Neural cell (in vitro differentiated cells): ENCODE measurements around the gene KLHL2. TPM values are rescaled to one million over a fixed set of nuclear protein-coding genes. Genes with fewer than 3 reads are reported as not detected.

Experiments
- H2AFZ ChIP-seq: fragments of 200-600, 300-800 bp; sonication (generic), shearing (Covaris generic); 2 replicates; pipeline ENCODE4 v1.6.0; 2014; ENCODE audit warnings: low read depth, mild to moderate bottlenecking, antibody characterized with exemption, low read length, moderate library complexity
- H3F3A ChIP-seq: fragments of 200-600 bp; shearing (Covaris generic); 2 replicates; pipeline ENCODE4 v1.6.1; 2016; ENCODE audit warnings: mild to moderate bottlenecking, moderate library complexity, mixed read lengths, antibody characterized with exemption, low read length; ENCODE audit not compliant: insufficient read depth, poor library complexity, severe bottlenecking
- H3K27ac ChIP-seq: fragments of 200-600, 300-800 bp; sonication (generic), shearing (Covaris generic); 2 replicates; pipeline ENCODE4 v1.5.1; 2014; ENCODE audit warnings: mild to moderate bottlenecking, low read length, moderate library complexity
- H3K27me3 ChIP-seq: fragments of 300-800, 200-600 bp; sonication (generic), shearing (Covaris generic); 2 replicates; pipeline ENCODE4 v1.6.0; 2014; ENCODE audit warnings: mild to moderate bottlenecking, low read depth, low read length, moderate library complexity; ENCODE audit not compliant: insufficient read depth
- H3K36me3 ChIP-seq: fragments of 300-800, 200-600 bp; sonication (generic), shearing (Covaris generic); 2 replicates; pipeline ENCODE4 v1.5.1; 2014; ENCODE audit warnings: mild to moderate bottlenecking, antibody characterized with exemption, low read length, moderate library complexity; ENCODE audit not compliant: insufficient read depth
- H3K4me2 ChIP-seq: fragments of 300-800, 200-600 bp; sonication (generic), shearing (Covaris generic); 2 replicates; pipeline ENCODE4 v1.6.0; 2014; ENCODE audit warnings: mild to moderate bottlenecking, low read length
- H3K4me3 ChIP-seq: fragments of 300-800, 200-600 bp; sonication (generic), shearing (Covaris generic); 2 replicates; pipeline ENCODE4 v1.5.1; 2014; ENCODE audit warnings: mild to moderate bottlenecking, low read length, moderate library complexity
- H3K79me2 ChIP-seq: fragments of 200-600 bp; shearing (Covaris generic); replicated peaks from 2 replicates; pipeline ENCODE4 v1.6.0; 2014; ENCODE audit warnings: mild to moderate bottlenecking, low read length, moderate library complexity; ENCODE audit not compliant: insufficient read depth
- H3K9ac ChIP-seq: fragments of 300-800, 200-600 bp; sonication (generic), shearing (Covaris generic); 2 replicates; pipeline ENCODE4 v1.6.1; 2016; ENCODE audit warnings: mild to moderate bottlenecking, low read length, mixed read lengths
- H3K9me2 ChIP-seq: fragments of 200-600 bp; shearing (Covaris generic); 2 replicates; pipeline ENCODE4 v1.6.1; 2016; ENCODE audit warnings: mild to moderate bottlenecking, low read length, mixed read lengths; ENCODE audit not compliant: insufficient read depth
- H3K9me3 ChIP-seq: fragments of 200-600, 300-800 bp; sonication (generic), shearing (Covaris generic); 2 replicates; pipeline ENCODE4 v1.6.1; 2016; ENCODE audit warnings: mild to moderate bottlenecking, mixed run types, low read length, moderate library complexity, mixed read lengths
- H4K20me1 ChIP-seq: fragments of 200-600 bp; shearing (Covaris generic); 2 replicates; pipeline ENCODE4 v1.6.1; 2016; ENCODE audit warnings: mild to moderate bottlenecking, mixed run types; ENCODE audit not compliant: insufficient read depth
- EP300 ChIP-seq: fragments of 450-650 bp; conservative IDR thresholded peaks from 2 replicates; pipeline ENCODE4 v1.6.1; 2014; ENCODE audit warnings: antibody characterized with exemption, mild to moderate bottlenecking, moderate library complexity; ENCODE audit not compliant: poor library complexity, severe bottlenecking
- EZH2 ChIP-seq: fragments of 200-600, 300-800 bp; shearing (Covaris generic), sonication (generic); IDR thresholded peaks from 2 replicates; pipeline ENCODE4 v1.6.1; 2014; ENCODE audit warnings: antibody characterized with exemption, low read length, borderline replicate concordance, mild to moderate bottlenecking; ENCODE audit not compliant: insufficient read depth, poor library complexity, severe bottlenecking
- MXI1 ChIP-seq: fragments of 450-650 bp; conservative IDR thresholded peaks from 2 replicates; pipeline ENCODE4 v1.6.1; 2014; ENCODE audit warnings: antibody characterized with exemption, mild to moderate bottlenecking; ENCODE audit not compliant: poor library complexity, severe bottlenecking
- POLR2AphosphoS5 ChIP-seq: IDR thresholded peaks from 2 replicates; pipeline ENCODE4 v1.6.1; 2012
- RAD21 ChIP-seq: fragments of 450-650 bp; conservative IDR thresholded peaks from 2 replicates; pipeline ENCODE4 v1.6.1; 2014; ENCODE audit warnings: antibody characterized with exemption, mild to moderate bottlenecking, moderate library complexity
- SMC3 ChIP-seq: fragments of 450-650 bp; conservative IDR thresholded peaks from 2 replicates; pipeline ENCODE4 v1.6.1; 2014; ENCODE audit warnings: antibody characterized with exemption, mild to moderate bottlenecking, moderate library complexity; ENCODE audit not compliant: poor library complexity
- TAF1 ChIP-seq: IDR thresholded peaks from 2 replicates; pipeline ENCODE4 v1.6.1; 2012; ENCODE audit warnings: low read depth
- polyA plus RNA-seq: library from polyadenylated mRNA; depleted of rRNA; stranded (reverse); fragments of >200 nt; gene quantifications from 2 replicates; pipeline ENCODE4 v1.2.3, GENCODE V29; 2014
- TF ChIP-seq, protein P1 (sequence below): fragments of 450-650 bp; IDR thresholded peaks from 2 replicates; pipeline ENCODE4 v1.5.1; 2014; ENCODE audit warnings: antibody characterized with exemption, mild to moderate bottlenecking, moderate library complexity; ENCODE audit not compliant: poor library complexity, severe bottlenecking
- TF ChIP-seq, protein P2 (sequence below): IDR thresholded peaks from 2 replicates; pipeline ENCODE4 v1.6.1; 2012; ENCODE audit warnings: borderline replicate concordance

Gene KLHL2
- polyA plus RNA-seq, 1 donor from 2014 or later = 42.8 TPM

DNA sequence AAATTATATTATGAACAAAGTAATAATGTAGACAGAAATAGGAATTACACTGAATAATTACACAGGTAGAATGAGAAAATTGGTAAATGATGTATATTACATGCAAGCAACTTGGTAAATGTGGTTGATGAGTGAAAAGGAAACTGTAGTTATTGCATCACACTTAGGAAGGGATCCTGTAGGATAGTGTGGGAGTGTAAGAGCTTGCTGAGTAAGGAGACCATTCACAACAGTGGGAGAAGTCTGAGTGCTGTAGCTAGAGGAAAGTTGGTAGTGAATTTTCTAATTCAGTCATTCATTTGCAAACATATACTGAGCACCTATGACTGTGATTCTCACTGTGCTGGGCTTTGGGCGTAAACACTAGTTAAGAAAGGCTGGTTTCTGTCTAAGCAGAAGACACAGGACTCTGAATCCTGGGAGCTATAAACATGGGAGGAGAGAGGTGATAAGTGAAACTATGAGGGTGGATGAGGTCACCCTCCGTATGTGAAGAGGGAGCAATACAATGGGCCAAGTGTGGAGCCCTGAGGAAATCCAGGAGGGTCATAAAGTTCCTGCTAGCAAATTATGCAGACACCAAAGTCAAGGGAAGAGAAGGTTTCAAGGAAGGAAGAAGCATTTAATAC lies 157.2 kb downstream of the KLHL2 start:
- TF ChIP-seq, protein P1, sequence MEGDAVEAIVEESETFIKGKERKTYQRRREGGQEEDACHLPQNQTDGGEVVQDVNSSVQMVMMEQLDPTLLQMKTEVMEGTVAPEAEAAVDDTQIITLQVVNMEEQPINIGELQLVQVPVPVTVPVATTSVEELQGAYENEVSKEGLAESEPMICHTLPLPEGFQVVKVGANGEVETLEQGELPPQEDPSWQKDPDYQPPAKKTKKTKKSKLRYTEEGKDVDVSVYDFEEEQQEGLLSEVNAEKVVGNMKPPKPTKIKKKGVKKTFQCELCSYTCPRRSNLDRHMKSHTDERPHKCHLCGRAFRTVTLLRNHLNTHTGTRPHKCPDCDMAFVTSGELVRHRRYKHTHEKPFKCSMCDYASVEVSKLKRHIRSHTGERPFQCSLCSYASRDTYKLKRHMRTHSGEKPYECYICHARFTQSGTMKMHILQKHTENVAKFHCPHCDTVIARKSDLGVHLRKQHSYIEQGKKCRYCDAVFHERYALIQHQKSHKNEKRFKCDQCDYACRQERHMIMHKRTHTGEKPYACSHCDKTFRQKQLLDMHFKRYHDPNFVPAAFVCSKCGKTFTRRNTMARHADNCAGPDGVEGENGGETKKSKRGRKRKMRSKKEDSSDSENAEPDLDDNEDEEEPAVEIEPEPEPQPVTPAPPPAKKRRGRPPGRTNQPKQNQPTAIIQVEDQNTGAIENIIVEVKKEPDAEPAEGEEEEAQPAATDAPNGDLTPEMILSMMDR = no peak
- no peaks in the 10 kb centered on the region for H3K79me2 ChIP-seq
- H4K20me1 ChIP-seq = no peaks in the 10 kb centered on the region
- no peaks in the 10 kb centered on the region for H3K27me3 ChIP-seq
- H3K27ac ChIP-seq = no peak overlapping the region
- no peaks in the 10 kb centered on the region for H3K9me3 ChIP-seq
- H3K4me2 ChIP-seq = no peak overlapping the region
- no peak overlapping the region for H2AFZ ChIP-seq
- H3K36me3 ChIP-seq = no peaks in the 10 kb centered on the region
- H3K9ac ChIP-seq = no peak overlapping the region
- H3K9me2 ChIP-seq = no peaks in the 10 kb centered on the region
- H3F3A ChIP-seq = no peaks in the 10 kb centered on the region
- H3K4me3 ChIP-seq = no peak overlapping the region

DNA sequence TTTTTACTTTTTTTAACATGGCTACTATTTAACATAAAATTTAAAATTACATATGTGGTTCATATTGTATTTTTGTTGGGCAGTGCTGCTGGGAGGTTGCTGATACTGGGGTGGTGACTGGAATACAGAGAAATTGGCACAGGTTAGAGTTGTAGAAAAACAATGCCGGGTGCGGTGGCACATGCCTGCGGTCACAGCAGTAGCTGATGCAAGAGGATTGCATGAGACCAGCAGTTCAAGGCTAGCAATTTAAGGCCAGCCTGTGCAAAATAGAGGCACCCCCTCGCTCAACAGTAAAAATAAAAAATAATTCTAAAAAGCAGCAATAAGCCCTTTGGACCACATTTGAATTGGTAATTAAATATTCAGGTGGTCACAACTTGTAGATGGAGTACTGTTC lies 159.7 kb downstream of the KLHL2 start:
- Histone ChIP-seq H3K79me2 (no peaks in the 10 kb centered on the region), H3K4me3 (no peak overlapping the region), H3F3A (no peaks in the 10 kb centered on the region), H3K4me2 (no peak overlapping the region), H3K36me3 (no peaks in the 10 kb centered on the region), H3K27ac (no peak overlapping the region), H3K9me2 (no peaks in the 10 kb centered on the region), H4K20me1 (no peaks in the 10 kb centered on the region), H3K9me3 (no peaks in the 10 kb centered on the region), H3K9ac (no peak overlapping the region), H2AFZ (no peak overlapping the region), H3K27me3 (no peaks in the 10 kb centered on the region)
- TF ChIP-seq POLR2AphosphoS5 (no peak), MXI1 (no peak), RAD21 (no peak), TAF1 (no peak), SMC3 (no peak), EP300 (no peak), EZH2 (no peak)
- TF ChIP-seq, protein P1 = no peak
- TF ChIP-seq, protein P2, sequence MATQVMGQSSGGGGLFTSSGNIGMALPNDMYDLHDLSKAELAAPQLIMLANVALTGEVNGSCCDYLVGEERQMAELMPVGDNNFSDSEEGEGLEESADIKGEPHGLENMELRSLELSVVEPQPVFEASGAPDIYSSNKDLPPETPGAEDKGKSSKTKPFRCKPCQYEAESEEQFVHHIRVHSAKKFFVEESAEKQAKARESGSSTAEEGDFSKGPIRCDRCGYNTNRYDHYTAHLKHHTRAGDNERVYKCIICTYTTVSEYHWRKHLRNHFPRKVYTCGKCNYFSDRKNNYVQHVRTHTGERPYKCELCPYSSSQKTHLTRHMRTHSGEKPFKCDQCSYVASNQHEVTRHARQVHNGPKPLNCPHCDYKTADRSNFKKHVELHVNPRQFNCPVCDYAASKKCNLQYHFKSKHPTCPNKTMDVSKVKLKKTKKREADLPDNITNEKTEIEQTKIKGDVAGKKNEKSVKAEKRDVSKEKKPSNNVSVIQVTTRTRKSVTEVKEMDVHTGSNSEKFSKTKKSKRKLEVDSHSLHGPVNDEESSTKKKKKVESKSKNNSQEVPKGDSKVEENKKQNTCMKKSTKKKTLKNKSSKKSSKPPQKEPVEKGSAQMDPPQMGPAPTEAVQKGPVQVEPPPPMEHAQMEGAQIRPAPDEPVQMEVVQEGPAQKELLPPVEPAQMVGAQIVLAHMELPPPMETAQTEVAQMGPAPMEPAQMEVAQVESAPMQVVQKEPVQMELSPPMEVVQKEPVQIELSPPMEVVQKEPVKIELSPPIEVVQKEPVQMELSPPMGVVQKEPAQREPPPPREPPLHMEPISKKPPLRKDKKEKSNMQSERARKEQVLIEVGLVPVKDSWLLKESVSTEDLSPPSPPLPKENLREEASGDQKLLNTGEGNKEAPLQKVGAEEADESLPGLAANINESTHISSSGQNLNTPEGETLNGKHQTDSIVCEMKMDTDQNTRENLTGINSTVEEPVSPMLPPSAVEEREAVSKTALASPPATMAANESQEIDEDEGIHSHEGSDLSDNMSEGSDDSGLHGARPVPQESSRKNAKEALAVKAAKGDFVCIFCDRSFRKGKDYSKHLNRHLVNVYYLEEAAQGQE = no peak
